GM18498 (cell line): ENCODE measurements around the gene GFRA1.

Experiments used
- ATAC-seq: cut with Tn5 transposase; IDR thresholded peaks from one replicate; pipeline ENCODE4 v1.9.1; 2021; ENCODE audit warnings: mild to moderate bottlenecking, moderate library complexity; ENCODE audit not compliant: unreplicated experiment

GFRA1 gene

DNA sequence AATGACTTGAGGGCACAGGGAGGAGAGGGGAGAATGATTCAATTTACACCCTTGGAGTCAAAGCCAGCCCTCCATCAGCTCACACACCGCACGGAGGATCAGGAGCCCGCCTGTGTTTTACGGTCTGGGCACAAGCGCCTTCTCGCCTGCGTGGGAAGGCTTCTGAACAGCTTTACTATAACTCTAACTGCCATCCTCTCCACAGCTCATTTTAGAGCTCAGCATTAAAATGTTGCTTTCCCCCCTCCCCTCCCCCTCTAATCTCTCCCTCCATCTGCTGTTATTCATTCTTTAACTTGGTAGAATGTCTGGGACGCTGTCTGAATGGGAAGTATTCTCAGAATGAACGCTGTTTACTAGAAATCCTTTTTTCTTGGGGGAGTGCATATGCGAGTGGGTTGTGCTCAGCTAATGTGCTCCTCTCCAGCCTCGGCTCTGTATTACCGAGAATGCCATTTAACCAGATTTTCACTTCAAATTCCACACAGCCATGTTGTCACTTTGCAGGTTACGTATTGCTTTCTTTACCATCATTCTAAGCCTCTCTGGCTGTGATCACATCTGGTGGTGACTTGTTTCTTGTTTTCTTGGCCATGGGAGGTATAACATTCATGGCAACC lies 140.1 kb downstream of the GFRA1 start:
- ATAC-seq, result no peak

DNA sequence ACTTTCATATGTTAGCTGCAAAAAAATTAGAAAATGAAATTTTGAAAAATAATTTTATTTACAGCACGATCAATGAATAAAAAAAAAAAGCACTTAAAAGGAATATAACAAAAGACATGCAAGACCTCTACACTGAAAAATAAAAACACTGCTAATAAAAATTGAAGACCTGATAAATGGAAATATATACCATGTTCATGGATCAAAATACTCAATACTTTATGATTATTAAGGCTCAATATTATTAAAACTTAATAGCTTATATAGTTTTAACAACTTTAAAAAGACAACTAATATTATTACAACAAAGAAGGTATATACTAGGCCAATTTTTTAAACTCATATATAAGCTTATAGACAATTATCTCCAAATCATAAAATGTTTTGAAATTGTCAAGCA lies 143.0 kb downstream of the GFRA1 start:
- ATAC-seq, result no peak

DNA sequence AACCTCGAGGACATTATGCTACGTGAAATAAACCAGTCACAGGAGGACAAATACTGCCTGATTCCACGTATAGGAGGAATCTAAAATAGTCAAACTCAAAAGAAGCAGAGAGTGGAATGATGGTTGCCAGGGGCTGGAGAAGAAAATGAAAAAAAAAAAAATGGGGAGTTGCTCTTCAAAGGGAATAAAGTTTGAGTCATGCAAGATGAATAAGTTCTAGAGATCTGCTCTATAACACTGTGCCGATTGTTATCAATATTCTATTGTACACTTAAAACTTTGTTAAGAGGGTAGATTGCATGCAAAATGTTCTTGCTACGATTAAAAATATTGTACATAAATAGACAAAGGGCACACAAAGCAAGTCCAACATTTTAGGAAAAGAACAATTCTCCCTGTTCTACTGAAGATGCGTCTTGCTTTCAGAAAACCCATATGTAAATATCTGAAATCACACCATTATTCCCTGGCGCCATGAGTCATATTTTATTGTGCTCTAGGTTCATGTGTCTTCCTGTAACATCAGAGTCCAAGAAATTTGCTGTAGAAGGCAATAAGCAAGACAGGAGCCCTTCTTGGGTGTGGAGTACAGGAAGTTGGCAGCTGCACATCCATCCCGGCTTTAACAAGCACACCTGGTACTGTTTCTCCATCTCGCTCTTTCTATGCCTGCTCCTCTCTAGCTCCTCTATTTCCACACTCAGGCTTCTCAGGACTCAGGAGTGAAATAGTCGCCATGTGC lies 145.9 kb downstream of the GFRA1 start:
- ATAC-seq, result no peak

DNA sequence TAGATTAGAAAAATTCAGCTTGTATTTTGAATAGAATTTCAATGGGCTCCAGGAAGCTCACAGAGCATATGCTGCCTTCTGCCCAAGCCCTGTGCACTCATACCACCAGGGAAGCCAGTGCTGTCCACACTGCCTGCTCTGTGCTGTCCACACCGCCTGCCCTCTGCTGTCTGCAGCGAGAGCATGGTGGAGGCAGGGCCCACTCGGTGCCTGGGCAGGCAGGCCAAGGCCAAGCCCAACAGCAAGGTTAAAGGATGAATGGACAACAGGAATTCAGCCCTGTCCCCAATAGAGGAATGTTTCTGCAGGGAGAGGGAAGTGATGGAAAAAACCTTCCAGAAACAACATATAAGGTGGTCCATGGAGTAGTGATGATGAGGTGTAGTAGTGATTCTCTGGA lies 146.8 kb downstream of the GFRA1 start:
- ATAC-seq, result no peak

DNA sequence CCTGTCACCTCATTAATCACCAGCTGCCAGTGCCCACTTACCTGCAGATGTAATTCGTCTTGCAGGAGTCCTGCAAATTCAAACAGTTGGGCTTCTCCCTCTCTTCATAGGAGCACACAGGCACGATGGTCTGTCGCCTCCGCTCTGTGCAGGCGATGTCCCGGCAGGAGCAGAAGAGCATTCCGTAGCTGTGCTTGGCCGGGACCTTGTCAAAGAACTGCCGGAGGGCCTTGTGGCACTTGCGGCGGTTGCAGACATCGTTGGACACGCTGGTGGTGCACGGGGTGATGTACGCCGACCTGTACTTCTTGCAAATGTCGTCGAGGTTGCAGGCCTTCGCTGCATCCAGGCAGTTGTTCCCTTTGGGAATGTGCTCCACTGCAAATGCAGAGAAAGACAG lies 147.8 kb downstream of the GFRA1 start:
- ATAC-seq, result no peak

DNA sequence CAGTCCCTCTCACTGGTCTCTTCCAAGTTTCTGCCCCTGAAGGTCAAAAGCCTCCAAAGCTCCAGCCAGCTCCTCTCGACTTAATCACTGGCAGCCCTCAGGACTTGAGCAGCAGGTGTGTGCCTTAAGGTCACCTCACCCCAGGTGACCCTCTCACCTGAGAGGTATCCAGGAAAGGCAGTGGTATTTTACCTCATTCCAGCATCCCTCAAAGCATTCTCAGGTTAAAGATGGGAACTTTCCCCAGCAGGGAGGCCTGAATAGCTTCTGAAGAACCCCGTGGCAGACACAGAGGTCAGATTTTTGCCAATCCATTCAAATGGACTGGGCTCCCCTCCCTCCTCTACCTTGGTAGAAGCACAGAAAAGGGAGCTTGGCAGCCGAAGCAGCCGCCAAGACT lies 148.2 kb downstream of the GFRA1 start:
- ATAC-seq, result no peak

DNA sequence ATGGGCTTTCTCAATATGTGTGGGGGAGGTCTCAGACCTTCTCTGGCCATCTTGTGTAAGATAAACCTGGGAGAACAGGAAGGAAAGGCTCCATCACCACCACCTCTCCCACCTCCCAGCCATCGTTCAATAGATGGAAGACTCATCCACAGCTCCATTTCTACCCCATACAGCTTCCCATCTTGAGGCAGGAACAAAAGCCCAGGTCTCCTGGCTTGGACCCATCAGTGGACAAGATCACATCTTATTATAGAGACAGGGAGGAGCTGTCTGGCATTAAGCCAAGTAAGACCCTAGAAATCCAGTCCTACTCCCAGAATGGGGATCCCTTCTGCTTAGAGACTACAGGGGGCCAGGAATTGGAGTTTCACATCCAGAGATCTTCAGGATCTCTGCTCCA lies 150.3 kb downstream of the GFRA1 start:
- ATAC-seq, result no peak

DNA sequence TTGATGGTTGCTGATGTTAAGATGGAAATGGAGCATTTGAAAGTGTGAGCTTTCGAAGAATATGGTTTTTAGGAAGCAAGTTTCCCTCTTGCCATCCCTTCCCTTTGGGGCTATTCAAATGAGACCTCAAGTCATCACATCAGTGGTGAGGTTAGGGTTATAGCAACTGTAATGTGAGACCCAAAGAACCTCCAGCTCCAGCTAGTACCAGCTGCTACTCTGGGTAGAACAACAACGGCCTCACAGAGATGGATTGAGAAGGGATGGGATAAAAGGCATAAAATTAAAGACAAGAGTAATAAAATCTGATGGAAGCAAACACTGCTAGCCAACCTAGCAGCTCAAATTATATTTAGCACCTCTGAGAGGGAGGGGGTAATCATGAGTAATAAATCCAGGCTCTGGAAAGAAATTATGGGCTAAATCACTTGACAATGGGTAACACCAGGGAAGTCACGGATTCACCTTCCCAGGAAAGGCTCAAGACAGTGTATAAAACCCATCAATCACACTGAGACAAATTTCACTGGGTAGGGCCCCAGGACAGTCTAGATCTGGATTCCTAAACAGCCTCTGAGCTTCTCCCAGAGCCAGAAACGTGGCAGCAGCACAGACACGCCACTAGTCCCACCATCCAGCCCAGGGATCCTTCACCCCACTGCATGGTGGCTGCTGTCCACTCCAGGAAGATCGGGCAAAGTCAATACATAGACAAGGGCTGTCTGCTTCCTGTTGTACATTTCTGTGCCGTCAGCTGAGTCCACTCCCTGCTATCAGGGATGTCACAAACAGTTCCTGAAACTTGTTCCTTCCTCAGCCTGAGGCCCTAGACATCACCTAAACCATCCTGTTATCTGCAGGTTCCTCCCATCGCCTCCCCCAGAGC lies 151.1 kb downstream of the GFRA1 start:
- ATAC-seq, result no peak

DNA sequence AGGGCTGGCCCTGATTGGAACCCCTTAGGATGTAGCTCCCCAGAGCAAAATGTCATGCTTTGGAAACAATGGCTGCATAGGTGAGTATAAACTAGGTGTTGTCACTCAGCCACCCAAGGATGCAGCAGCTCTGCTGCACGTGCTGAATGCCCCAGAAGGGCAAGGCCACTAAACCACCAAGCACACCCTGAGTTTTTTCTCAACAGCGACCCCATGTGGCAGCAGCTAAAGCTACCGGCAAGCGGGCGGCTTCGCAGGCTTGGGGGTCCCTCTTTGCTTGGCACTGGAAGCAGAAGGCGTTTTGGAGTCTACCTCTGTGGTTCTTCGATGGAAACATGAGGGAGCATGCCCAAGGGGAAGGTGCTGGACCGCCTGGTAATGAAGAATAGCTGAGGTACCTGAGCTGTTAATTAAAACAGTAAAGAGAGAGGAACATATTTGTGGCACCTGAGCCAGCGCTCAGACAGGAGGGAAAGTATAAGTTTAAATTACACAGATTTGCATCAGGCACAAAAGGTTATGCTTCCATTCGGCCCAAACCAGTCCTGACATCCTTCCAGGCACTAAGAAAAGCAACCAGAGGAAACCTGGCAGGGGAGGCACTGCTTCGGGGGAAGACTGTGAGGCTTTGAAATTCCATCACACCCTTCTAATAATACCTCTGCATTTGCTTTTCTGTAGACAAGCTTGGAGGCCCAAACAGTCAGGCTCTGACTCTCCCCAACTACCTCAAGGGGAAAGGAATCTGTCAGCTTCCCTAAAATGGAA lies 152.1 kb downstream of the GFRA1 start:
- no peak for ATAC-seq

DNA sequence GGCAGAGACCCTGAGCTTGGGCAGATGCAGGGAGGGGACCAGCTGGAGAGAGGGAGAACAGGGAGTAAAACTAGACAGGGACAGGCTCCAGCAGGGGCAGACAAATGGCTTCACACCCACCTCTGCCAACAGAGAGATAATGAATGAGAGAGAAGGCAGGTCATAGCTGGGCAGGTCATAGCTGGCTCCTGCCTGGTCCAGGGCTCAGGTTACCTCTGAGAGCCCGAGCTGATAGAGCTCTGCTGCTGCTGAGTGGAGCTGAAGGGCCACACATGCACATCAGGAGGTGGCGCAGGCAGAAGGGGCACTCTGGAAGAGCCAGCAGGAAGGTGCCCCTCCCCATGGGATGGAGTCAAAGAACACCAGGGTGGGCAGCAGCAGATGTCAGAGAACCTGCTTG lies 154.2 kb downstream of the GFRA1 start:
- no peak for ATAC-seq

DNA sequence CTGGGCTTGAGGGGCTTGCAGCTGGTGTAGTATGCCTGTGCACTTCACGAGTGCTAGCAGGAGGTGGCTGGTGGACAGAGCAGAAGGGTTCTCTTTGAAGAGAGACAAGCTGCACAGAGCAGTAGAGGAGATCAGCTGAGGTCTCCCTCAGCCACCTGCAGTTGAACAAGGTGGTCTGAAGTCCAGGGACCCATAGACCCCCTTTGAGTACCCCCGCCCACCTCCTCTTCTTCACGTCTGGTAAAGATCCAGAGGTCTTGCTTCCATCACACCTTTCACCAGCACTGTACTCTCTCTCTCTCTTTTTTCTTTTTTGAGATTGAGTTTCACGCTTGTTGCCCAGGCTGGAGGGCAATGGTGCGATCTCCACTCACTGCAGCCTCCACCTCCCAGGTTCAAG lies 157.2 kb downstream of the GFRA1 start:
- ATAC-seq, result no peak

DNA sequence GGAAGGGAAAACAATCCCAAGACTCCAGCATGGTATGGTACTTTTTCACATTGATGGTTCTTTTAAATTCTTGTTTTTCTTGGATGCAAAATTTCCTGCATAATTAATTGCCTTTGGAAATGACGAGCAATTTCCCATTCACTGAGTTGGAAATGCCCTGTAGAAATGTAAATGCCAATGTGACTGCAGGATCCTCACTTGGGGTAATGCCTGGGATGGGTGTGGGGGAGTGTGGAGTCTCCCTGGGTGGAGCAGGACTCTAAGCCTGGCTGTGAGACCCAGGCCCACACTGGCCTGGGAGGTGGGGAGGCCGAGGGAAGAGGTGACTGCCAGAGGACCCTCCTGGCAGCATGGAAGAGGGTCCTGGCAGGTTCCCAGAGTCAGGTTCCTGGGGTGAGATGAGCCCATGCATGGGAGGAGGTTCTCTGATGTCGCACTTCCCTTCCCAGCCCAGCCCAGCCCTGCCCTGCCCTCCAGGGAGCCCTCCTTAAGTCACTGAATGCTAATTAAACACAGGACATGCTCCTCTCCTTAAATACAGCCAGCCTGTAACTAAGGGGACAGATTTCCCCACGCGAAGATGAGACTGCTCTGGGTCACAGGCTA lies 157.9 kb downstream of the GFRA1 start:
- no peak for ATAC-seq

DNA sequence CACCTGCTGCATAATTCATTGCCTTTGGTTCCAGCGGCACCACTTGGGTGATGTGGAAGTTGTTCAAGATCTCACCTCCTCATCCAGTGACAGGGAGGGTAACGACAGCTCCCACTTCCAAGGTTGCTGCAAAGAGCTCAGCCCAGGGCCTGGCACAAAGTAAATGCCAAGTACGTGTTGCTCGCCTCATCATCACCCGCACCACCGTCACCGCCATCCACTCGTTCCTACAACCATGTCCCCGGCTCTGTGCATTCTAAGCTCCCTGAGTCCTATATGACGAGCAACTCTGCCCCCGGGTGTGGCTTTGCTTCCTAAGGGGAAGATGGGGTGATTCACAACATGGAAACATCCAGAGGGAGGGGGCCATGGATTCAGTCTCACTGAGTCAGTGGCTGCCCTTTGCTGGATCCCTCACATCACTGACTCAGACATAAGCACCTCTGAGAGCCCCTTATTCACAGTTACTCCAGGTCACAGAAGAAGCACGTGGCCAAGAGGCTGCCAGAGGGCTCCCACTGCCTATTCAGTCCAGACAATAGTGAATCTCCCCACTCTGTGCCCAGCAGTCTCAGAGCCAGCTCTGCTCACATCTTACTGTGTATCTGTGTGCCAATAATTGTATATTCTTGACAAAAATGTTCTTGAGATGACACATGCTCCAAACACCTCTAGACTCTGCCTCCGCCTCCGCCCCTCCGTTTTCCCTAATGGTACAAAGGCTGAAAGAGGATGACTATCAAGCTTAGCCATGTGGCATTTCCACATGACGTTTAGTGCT lies 159.1 kb downstream of the GFRA1 start:
- no peak for ATAC-seq

DNA sequence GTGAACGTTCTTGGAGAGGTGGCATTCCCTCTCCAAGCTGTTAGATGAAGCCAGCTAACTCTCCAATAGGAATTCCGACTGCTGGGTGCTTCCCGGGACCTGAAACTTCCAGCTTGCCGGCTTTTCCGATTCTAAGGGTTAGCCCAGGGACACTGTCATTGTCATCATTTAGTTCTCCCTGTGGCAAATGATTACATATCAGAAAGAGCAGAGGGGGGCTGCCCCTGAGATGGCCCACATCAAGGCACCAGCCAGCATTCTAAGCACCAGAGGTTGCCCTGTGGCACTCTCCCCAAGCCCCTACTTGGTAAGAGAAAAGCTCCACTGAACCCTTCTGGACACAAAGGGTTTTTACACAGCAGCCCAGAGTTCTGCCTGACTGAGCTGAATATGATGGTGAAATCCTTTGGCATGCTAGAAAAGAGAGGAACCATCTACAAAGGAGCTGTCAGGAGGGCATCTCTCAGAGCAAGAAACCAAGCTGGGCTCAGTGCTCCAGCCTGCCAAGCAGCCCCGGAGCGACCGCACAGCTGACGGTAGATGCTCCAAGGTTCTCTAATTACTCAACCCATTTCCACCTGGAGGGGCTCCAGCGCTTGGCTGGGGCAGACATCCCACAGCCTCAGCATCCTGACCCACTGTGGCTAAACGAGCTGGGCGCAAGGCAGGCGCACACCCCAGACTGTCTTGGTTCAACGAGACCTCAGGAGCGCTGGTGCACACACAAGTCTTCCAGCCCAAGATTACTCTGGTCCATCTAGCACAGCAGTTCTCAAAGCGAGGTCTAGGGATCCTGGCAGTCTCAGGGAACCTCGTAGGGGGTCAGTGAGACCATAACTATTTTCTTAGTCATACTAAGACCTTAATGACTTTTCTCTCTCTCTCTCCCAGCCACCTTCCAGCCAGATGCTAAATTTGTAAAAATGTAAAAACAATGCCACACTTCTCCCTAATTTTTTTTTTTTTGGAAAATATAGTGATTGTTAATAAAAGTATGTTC lies 160.5 kb downstream of the GFRA1 start:
- no peak for ATAC-seq

DNA sequence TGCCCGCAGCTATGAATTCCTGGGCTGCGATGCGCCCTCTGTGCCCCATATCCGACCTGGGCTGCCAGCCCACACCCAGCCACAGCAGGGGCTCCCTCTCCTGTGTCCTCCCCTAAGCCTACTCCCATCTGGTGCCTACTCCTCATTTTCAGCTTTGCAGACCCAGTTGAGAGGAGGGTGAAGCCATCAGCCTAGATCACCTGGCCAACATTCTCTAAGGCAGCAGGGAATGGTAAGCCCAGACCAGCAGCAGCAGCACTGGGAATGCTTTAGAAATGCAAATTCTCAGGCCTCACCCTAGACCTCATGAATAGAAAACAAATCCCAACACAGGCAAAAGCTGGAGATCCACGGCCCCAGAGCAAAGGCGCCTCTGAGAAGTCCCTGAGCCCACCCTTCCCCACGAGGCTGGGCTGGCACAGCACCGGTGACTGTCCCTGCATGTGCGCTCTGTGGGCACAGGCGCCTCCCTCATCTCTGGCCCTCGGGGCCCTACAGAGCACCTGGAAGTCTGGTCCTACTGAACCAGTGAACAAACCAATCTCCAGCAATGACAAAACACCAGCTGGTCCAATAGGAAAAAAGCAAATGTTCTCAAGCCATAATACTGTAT lies 161.4 kb downstream of the GFRA1 start:
- no peak for ATAC-seq

DNA sequence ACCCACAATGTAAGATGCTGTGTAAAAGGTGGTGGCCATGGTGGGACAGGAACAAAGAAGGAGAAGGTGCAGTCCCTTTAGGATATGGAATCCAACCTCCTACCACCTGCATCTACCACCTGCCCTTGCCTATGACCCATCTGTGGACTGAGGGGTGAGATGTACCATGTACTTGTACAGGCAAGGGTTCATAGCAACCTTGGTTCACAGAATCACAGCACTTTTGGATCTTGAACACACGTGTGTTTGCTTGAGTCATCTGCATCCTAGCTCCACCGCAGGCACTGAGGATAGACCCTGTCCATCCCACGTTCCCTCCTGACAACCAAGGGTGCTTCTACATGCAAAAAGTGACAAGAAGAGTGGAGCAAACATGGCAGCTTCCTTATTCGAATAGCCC lies 162.3 kb downstream of the GFRA1 start:
- no peak for ATAC-seq

DNA sequence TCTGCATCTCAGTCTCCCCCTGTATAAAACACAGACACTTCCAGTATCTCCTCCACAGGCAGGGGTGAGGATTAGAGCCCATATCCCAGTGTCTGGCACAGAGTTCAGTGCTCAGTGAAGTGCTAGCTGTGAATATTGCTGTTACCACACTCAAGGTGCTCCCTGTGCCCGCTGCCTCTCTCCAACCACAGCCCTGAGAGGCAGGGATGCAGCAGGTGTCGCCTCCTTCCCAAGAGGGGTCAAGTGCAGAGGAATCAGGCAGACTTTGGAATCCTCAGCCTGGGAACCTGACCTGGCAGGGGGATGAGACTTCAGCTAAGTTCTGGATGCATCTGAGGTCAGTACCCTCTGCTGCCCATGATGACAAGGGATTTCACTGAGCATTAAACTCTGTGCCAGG lies 163.1 kb downstream of the GFRA1 start:
- ATAC-seq, result no peak

DNA sequence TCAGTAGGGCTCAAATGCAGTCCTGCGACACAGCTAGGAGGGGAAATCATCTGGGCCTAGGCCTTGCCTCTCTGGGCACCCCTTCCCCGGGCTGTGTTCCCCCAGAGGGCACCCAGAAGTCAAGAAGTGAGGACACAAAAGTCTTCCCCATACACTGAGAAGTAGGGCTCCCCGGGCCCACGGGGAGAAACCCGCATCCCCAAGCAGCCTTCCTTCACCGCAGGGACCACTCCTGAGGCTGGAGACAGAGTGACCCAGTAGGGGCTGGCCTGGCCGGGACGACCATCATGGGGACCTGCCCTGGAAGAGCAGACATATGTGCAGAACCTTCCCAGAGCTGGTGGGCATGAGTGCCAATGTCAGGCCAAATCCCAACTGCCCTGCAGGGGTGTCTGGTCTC lies 163.5 kb downstream of the GFRA1 start:
- no peak for ATAC-seq
